Upper lobe of right lung (tissue), 1 donor: ENCODE measurements around the gene GPC5. TPM values are rescaled to one million over a fixed set of nuclear protein-coding genes. Genes with fewer than 3 reads are reported as not detected.

Experiments used
- ATAC-seq: fragments of 200-7000 bp; cut with Tn5 transposase; one replicate; pipeline ENCODE4 v1.9.1; 2020; ENCODE audit warnings: mild to moderate bottlenecking, moderate library complexity
- DNase-seq: peaks from one replicate; pipeline ENCODE4 v3.0.0-alpha.2; 2020
- H3K27ac ChIP-seq: fragments of 200-600 bp; one replicate; pipeline ENCODE4 v1.8.0; 2022
- H3K27me3 ChIP-seq: fragments of 200-600 bp; one replicate; pipeline ENCODE4 v1.8.0; 2022; ENCODE audit warnings: mild to moderate bottlenecking
- H3K36me3 ChIP-seq: fragments of 200-600 bp; one replicate; pipeline ENCODE4 v1.8.0; 2022
- H3K4me1 ChIP-seq: fragments of 200-600 bp; one replicate; pipeline ENCODE4 v1.8.0; 2022
- H3K4me3 ChIP-seq: fragments of 200-600 bp; one replicate; pipeline ENCODE4 v1.8.0; 2022; ENCODE audit warnings: mild to moderate bottlenecking
- H3K9me3 ChIP-seq: fragments of 200-600 bp; one replicate; pipeline ENCODE4 v1.8.0; 2022
- intact Hi-C: fragments of 100-400 bp; cut with DNase I; formaldehyde crosslinking; loops from one replicate; pipeline ENCODE4 v1.11.0; 2022
- total RNA-seq: library from RNA; stranded (reverse); fragmentation: NEBNext Ultra II Directional; extraction: Animal tissue kit (Norgen Biotek cat#: 25700); gene quantifications from one replicate; pipeline ENCODE4 v1.2.1, GENCODE V29; 2021
- TF ChIP-seq, protein P1 (sequence below): fragments of 200-600 bp; IDR thresholded peaks from one replicate; pipeline ENCODE4 v1.8.0; 2022; ENCODE audit warnings: antibody characterized with exemption
- donor health status: DM: no; HTN: yes; CAD: no; lungs with severe emphysema.

Gene GPC5
- total RNA-seq, 1 donor from 2014 or later, result 8.1 TPM

DNA sequence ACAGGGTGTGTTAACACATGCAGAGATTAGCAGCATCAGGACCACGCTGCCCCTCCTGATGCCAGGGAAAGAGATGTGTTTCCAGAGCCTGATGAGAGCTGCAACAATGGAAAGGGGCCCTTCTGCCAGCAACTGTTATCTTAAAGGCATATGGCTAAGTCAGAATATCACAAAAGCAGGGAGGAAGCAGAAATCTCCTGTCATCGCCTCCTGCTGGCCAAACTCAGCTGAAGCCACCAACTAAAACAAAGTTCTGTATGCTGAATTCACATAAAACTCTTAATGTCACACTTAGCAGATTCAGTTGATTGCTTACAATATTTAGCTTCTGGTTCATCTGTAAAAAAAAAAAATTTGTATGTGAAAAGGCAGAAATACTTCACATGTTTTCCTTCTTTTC lies 178.2 kb downstream of the GPC5 start:
- intact Hi-C loops, result no loop called here
- H3K27me3 ChIP-seq, result no peaks in the 10 kb centered on the region
- H3K27ac ChIP-seq, result no peak overlapping the region
- no peaks in the 10 kb centered on the region for H3K36me3 ChIP-seq
- H3K4me1 ChIP-seq, result no peaks in the 10 kb centered on the region
- no peaks in the 10 kb centered on the region for H3K9me3 ChIP-seq
- TF ChIP-seq, protein P1, sequence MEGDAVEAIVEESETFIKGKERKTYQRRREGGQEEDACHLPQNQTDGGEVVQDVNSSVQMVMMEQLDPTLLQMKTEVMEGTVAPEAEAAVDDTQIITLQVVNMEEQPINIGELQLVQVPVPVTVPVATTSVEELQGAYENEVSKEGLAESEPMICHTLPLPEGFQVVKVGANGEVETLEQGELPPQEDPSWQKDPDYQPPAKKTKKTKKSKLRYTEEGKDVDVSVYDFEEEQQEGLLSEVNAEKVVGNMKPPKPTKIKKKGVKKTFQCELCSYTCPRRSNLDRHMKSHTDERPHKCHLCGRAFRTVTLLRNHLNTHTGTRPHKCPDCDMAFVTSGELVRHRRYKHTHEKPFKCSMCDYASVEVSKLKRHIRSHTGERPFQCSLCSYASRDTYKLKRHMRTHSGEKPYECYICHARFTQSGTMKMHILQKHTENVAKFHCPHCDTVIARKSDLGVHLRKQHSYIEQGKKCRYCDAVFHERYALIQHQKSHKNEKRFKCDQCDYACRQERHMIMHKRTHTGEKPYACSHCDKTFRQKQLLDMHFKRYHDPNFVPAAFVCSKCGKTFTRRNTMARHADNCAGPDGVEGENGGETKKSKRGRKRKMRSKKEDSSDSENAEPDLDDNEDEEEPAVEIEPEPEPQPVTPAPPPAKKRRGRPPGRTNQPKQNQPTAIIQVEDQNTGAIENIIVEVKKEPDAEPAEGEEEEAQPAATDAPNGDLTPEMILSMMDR, result no peak
- H3K4me3 ChIP-seq, result no peak overlapping the region
- no peak for DNase-seq
- ATAC-seq, result no peak

DNA sequence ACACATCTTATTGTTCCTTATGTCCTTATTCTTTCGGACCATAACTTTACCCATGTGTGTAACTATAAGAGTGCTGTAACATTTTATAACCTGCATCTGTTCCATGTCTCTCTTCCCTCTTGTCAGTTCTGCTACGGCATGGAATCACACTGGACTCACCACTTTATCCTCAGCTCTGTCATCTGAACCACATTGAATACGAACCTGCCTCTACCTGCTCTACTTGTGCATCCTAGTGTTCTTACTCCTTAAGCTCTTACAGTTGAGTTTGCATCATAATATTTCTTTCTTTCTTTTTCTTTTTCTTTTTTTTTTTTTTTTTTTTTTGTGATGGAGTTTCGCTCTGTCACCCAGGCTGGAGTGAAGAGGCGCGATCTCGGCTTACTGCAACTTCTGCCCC lies 180.9 kb downstream of the GPC5 start:
- ATAC-seq (no peak), DNase-seq (no peak)
- Histone ChIP-seq H3K27me3 (no peaks in the 10 kb centered on the region), H3K4me1 (no peaks in the 10 kb centered on the region), H3K4me3 (no peak overlapping the region), H3K27ac (no peak overlapping the region), H3K9me3 (no peaks in the 10 kb centered on the region), H3K36me3 (no peaks in the 10 kb centered on the region)
- intact Hi-C loops, result no loop called here
- TF ChIP-seq, protein P1, result no peak

DNA sequence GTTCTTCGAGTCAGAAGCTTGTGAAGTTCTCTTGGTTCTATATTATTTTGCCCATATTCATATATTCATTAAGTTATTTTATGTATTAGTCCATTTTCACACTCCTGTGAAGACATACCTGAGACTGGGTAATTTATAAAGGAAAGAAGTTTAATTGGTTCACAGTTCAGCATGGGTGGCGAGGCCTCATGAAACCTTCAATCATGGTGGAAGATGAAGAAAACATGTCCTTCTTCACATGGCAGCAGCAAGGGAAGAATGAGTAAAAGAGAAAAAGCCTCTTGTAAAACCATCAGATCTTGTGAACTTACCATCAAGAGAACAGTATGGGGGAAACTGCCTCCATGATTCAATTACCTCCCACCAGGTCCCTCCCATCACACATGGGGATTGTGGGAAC lies 182.3 kb downstream of the GPC5 start:
- Histone ChIP-seq H3K9me3 (no peaks in the 10 kb centered on the region), H3K4me3 (no peak overlapping the region), H3K36me3 (no peaks in the 10 kb centered on the region), H3K4me1 (no peaks in the 10 kb centered on the region), H3K27me3 (no peaks in the 10 kb centered on the region), H3K27ac (no peak overlapping the region)
- DNase-seq (no peak), ATAC-seq (no peak)
- TF ChIP-seq, protein P1, result no peak
- intact Hi-C loops, result no loop called here

DNA sequence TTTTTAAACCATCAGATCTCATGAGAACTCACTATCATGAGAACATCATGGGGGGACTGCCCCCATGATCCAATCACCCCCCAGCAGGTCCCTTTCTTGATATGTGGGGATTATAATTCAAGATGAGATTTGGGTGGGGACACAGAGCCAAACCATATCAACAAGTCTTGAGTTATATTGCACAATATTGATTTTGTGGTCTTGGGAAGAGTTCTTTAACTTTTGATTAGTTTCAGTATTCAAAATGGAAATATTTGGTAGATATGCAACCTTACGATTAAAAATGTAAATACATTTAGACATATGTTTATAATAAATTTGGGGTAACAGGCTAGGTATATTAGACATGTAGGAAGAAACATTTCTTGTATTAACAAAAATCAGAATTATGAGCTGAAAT lies 188.2 kb downstream of the GPC5 start:
- no peak for DNase-seq
- intact Hi-C loops, result no loop called here
- Histone ChIP-seq H3K4me1 (no peaks in the 10 kb centered on the region), H3K4me3 (no peak overlapping the region), H3K36me3 (no peaks in the 10 kb centered on the region), H3K27ac (no peak overlapping the region), H3K9me3 (no peaks in the 10 kb centered on the region), H3K27me3 (no peaks in the 10 kb centered on the region)
- TF ChIP-seq, protein P1, result no peak
- ATAC-seq, result no peak

DNA sequence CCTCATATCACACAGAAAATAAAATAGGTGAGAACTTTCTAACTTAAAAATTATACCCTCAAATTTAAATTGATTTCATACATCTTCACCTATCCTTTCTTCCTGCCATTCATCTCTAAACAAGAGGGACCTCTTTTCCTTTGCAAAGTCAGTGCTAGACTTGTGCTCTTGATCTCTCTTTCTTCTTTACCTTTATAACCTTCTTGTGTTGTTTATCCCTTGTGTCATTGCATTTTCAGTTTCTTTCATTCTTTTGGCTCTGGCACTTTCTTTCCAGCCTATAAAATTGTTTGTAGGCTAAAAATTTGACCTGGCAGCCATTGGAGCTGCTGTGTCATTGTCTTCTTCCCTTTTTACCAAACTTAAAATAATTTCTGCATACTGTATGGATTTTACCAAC lies 190.1 kb downstream of the GPC5 start:
- ATAC-seq (no peak), DNase-seq (no peak)
- no peaks in the 10 kb centered on the region for H3K9me3 ChIP-seq
- TF ChIP-seq, protein P1, result no peak
- H3K4me3 ChIP-seq, result no peak overlapping the region
- no peaks in the 10 kb centered on the region for H3K36me3 ChIP-seq
- H3K4me1 ChIP-seq, result no peaks in the 10 kb centered on the region
- no peaks in the 10 kb centered on the region for H3K27me3 ChIP-seq
- H3K27ac ChIP-seq, result no peak overlapping the region
- intact Hi-C loops, result no loop called here
